ENCODE measurements around the gene MSRB3.
"Not testable (repeated sequence)": the region's sequence is repeated elsewhere in the genome, so short reads cannot be mapped to it uniquely, and the experiment has no call there.

MSRB3 gene

GRCh38 chr12:65407388-65408149 is 129.1 kb downstream of the MSRB3 start:
- no peak for DNase-seq

GRCh38 chr12:65408441-65408840 is 130.0 kb downstream of the MSRB3 start:
- DNase-seq = no peak

GRCh38 chr12:65409726-65410125 is 131.2 kb downstream of the MSRB3 start:
- DNase-seq = no peak

- DNase-seq = no peak
Measured at GRCh38 chr12:65411171-65411570, 132.7 kb downstream of the MSRB3 start.

GRCh38 chr12:65414526-65414925 is 136.0 kb downstream of the MSRB3 start:
- DNase-seq = no peak

GRCh38 chr12:65415826-65416225 is 137.3 kb downstream of the MSRB3 start:
- DNase-seq = no peak

- DNase-seq = no peak
Measured at GRCh38 chr12:65419284-65420072, 141.0 kb downstream of the MSRB3 start.

- no peak for DNase-seq
Measured at GRCh38 chr12:65420941-65421340, 142.5 kb downstream of the MSRB3 start.

- DNase-seq = no peak
Measured at GRCh38 chr12:65427646-65428045, 149.2 kb downstream of the MSRB3 start.

- no peak for DNase-seq
Measured at GRCh38 chr12:65430006-65430405, 151.5 kb downstream of the MSRB3 start.

- DNase-seq = no peak
Measured at GRCh38 chr12:65430571-65431306, 152.3 kb downstream of the MSRB3 start.

- DNase-seq = no peak
Measured at GRCh38 chr12:65432114-65432513, 153.6 kb downstream of the MSRB3 start.

GRCh38 chr12:65432651-65433050 is 154.2 kb downstream of the MSRB3 start:
- no peak for DNase-seq

GRCh38 chr12:65434737-65435136 is 156.3 kb downstream of the MSRB3 start:
- no peak for DNase-seq

GRCh38 chr12:65443038-65443437 is 164.6 kb downstream of the MSRB3 start:
- DNase-seq = no peak

GRCh38 chr12:65444996-65445395 is 166.5 kb downstream of the MSRB3 start:
- no peak for DNase-seq

- no peak for DNase-seq
Measured at GRCh38 chr12:65446901-65447300, 168.4 kb downstream of the MSRB3 start.

- no peak for DNase-seq
Measured at GRCh38 chr12:65449400-65449799, 170.9 kb downstream of the MSRB3 start.

GRCh38 chr12:65450625-65451024 is 172.1 kb downstream of the MSRB3 start:
- no peak for DNase-seq

- DNase-seq = no peak
Measured at GRCh38 chr12:65454115-65454787, 175.8 kb downstream of the MSRB3 start.

GRCh38 chr12:65457341-65457740 is 178.9 kb downstream of the MSRB3 start:
- not testable (repeated sequence) for DNase-seq

GRCh38 chr12:65458718-65459117 is 180.2 kb downstream of the MSRB3 start:
- DNase-seq = no peak

- no peak for DNase-seq
Measured at GRCh38 chr12:65459545-65459944, 181.1 kb downstream of the MSRB3 start.
